Measurements from ENCODE around the gene PCNT.

- TF ChIP-seq CTCF (IDR thresholded peaks at IDR 0.05) (no peak), EZH2 (IDR thresholded peaks at IDR 0.05; ENCODE audit: borderline replicate concordance, insufficient read depth, low read depth, low read length, poor library complexity, severe bottlenecking) (no peak)
Measured at GRCh38 chr21:46469275-46469674, 145.3 kb downstream of the PCNT start.

Measured in B cell (primary cell).